MCF 10A (cell line): Measurements from ENCODE around the gene CLCF1. TPM values are rescaled to one million over a fixed set of nuclear protein-coding genes. Genes with fewer than 3 reads are reported as not detected.

Source experiments
- BruUV-seq: library from RNA; stranded (reverse); fragments of 400-500 nt; replicated peaks from 2 replicates; lab custom pipeline; 2021; lab: Mats Ljungman, UMichigan
- CTCF ChIA-PET: fragments of 300-600 bp; sonication (Branson Sonifier 250); formaldehyde crosslinking; extraction: SDS; loops from one replicate; lab custom pipeline; 2021; ENCODE audit warnings: antibody characterized with exemption, inconsistent platforms; lab: Yijun Ruan, JAX
- POLR2A ChIA-PET: fragments of 300-600, 350-650 bp; sonication (Branson Sonifier 250); formaldehyde crosslinking; extraction: SDS; loops from one replicate; lab custom pipeline; 2020; ENCODE audit warnings: antibody characterized with exemption, inconsistent platforms; lab: Yijun Ruan, JAX
- DNase-seq: peaks from one replicate; pipeline ENCODE4 v3.0.0-alpha.2; 2018; ENCODE audit not compliant: unreplicated experiment
- H3K27ac Mint-ChIP-seq: one replicate; pipeline ENCODE4 v1.8.0; 2022; ENCODE audit warnings: mild to moderate bottlenecking, low read depth, mixed read lengths; ENCODE audit not compliant: unreplicated experiment
- H3K27me3 Mint-ChIP-seq: one replicate; pipeline ENCODE4 v1.8.0; 2022; ENCODE audit warnings: mixed read lengths; ENCODE audit not compliant: insufficient read depth, unreplicated experiment
- H3K36me3 Mint-ChIP-seq: one replicate; pipeline ENCODE4 v1.8.0; 2022; ENCODE audit warnings: mild to moderate bottlenecking, moderate library complexity, mixed read lengths; ENCODE audit not compliant: insufficient read depth, unreplicated experiment
- H3K4me1 Mint-ChIP-seq: one replicate; pipeline ENCODE4 v1.8.0; 2022; ENCODE audit warnings: mixed read lengths; ENCODE audit not compliant: insufficient read depth, unreplicated experiment
- H3K4me3 Mint-ChIP-seq: one replicate; pipeline ENCODE4 v1.8.0; 2022; ENCODE audit warnings: mild to moderate bottlenecking, moderate library complexity, mixed read lengths; ENCODE audit not compliant: unreplicated experiment
- H3K9me3 Mint-ChIP-seq: one replicate; pipeline ENCODE4 v1.8.0; 2022; ENCODE audit warnings: mixed read lengths; ENCODE audit not compliant: unreplicated experiment
- CTCF ChIP-seq: fragments of 200-600 bp; IDR thresholded peaks from one replicate; pipeline ENCODE4 v1.8.0; 2022; ENCODE audit warnings: antibody characterized with exemption, mild to moderate bottlenecking; ENCODE audit not compliant: unreplicated experiment
- intact Hi-C: fragments of 100-400 bp; cut with micrococcal nuclease; formaldehyde crosslinking; loops from 2 replicates; pipeline ENCODE4 v1.14.1; 2022
- total RNA-seq: library from RNA; stranded (reverse); gene quantifications from 2 replicates; pipeline ENCODE4 v1.2.3, GENCODE V29; 2022

Gene CLCF1
- total RNA-seq, 1 experiment from 2014 or later, result 5.8 TPM

- peaks cover 47% of the 10 kb centered on the region for H3K4me1 Mint-ChIP-seq
- no peak for TF ChIP-seq CTCF
- no TSS peak for BruUV-seq
- H3K36me3 Mint-ChIP-seq, result peaks cover 25% of the 10 kb centered on the region
- H3K27me3 Mint-ChIP-seq, result no peaks in the 10 kb centered on the region
- ChIA-PET CTCF (interaction anchor here (0.7 to 18.6 kb wide), 2 partner anchors 11 to 13 kb away, joined by 3 to 659 read pairs; partner anchors contain the start of gene CLCF1), POLR2A (no interaction called here)
- H3K27ac Mint-ChIP-seq, result no peak overlapping the region
- peak; percentile 59 for DNase-seq
- no peaks in the 10 kb centered on the region for H3K9me3 Mint-ChIP-seq
- no peak overlapping the region for H3K4me3 Mint-ChIP-seq
- intact Hi-C loops, result no loop called here
Observed at GRCh38 chr11:67366961-67367760, 6.2 kb downstream of the CLCF1 start.

- no peak overlapping the region for H3K27ac Mint-ChIP-seq
- H3K4me3 Mint-ChIP-seq, result no peak overlapping the region
- intact Hi-C loops, result no loop called here
- ChIA-PET CTCF (interaction anchor here (1.2 to 18.6 kb wide), 2 partner anchors 12 to 15 kb away, joined by 3 to 659 read pairs; partner anchors contain the start of gene CLCF1), POLR2A (interaction anchor here (0.7 kb wide), 1 partner anchor 14 kb away, joined by 3 read pairs; no protein-coding TSS in a partner anchor)
- no peak for TF ChIP-seq CTCF
- no TSS peak for BruUV-seq
- H3K4me1 Mint-ChIP-seq, result peaks cover 48% of the 10 kb centered on the region
- H3K36me3 Mint-ChIP-seq, result peaks cover 25% of the 10 kb centered on the region
- no peak for DNase-seq
- no peaks in the 10 kb centered on the region for H3K9me3 Mint-ChIP-seq
- H3K27me3 Mint-ChIP-seq, result no peaks in the 10 kb centered on the region
Observed at GRCh38 chr11:67366546-67366945, 6.9 kb downstream of the CLCF1 start.

GRCh38 chr11:67365736-67366444 is 7.5 kb downstream of the CLCF1 start:
- CTCF ChIA-PET, result interaction anchor here (0.6 to 18.6 kb wide), 4 partner anchors 10 to 15 kb away, joined by 3 to 659 read pairs (median 4); partner anchors contain the start of gene CLCF1
- no peak overlapping the region for H3K27ac Mint-ChIP-seq

More at GRCh38 chr11:67365736-67366444, 7.5 kb downstream of the CLCF1 start:
- Mint-ChIP-seq H3K9me3 (no peaks in the 10 kb centered on the region), H3K4me1 (peaks cover 42% of the 10 kb centered on the region), H3K36me3 (peaks cover 25% of the 10 kb centered on the region), H3K27me3 (no peaks in the 10 kb centered on the region), H3K4me3 (no peak overlapping the region)
- DNase-seq, result no peak
- no TSS peak for BruUV-seq
- TF ChIP-seq CTCF, result no peak
- POLR2A ChIA-PET, result interaction anchor here (0.7 to 1.2 kb wide), 3 partner anchors 9 to 25 kb away, joined by 3 to 4 read pairs (median 4); partner anchors contain the start of gene RAD9A
- intact Hi-C loops, result no loop called here
